Neural progenitor cell (in vitro differentiated cells): Measurements from ENCODE around the gene ZGPAT. TPM values are rescaled to one million over a fixed set of nuclear protein-coding genes. Genes with fewer than 3 reads are reported as not detected.
A peak's percentile ranks its signal among the peaks of the same experiment; 100 is the strongest.

ENCODE experiments used
- DNase-seq: peaks from one replicate; pipeline ENCODE4 v3.0.0-alpha.2; 2016; ENCODE audit warnings: low spot score
- H2AFZ ChIP-seq: fragments of 200-600 bp; sonication (generic); replicated peaks from 2 replicates; pipeline ENCODE4 v1.6.1; 2016; ENCODE audit warnings: antibody characterized with exemption
- H3F3A ChIP-seq: fragments of 200-600 bp; sonication (generic); 2 replicates; pipeline ENCODE4 v1.6.1; 2016; ENCODE audit warnings: antibody characterized with exemption, low read depth
- H3K27ac ChIP-seq: fragments of 200-600 bp; sonication (generic); 2 replicates; pipeline ENCODE4 v1.5.1; 2016; ENCODE audit warnings: mild to moderate bottlenecking
- H3K27me3 ChIP-seq: fragments of 200-600 bp; sonication (generic); 2 replicates; pipeline ENCODE4 v1.6.1; 2016; ENCODE audit warnings: mild to moderate bottlenecking, moderate library complexity
- H3K36me3 ChIP-seq: fragments of 200-600 bp; sonication (generic); 2 replicates; pipeline ENCODE4 v1.5.1; 2016
- H3K4me1 ChIP-seq: fragments of 200-600 bp; sonication (generic); 2 replicates; pipeline ENCODE4 v1.6.1; 2016; ENCODE audit warnings: mixed run types
- H3K4me2 ChIP-seq: fragments of 200-600 bp; sonication (generic); 2 replicates; pipeline ENCODE4 v1.6.1; 2016
- H3K4me3 ChIP-seq: fragments of 200-600 bp; sonication (generic); 2 replicates; pipeline ENCODE4 v1.5.1; 2016
- H3K79me2 ChIP-seq: fragments of 200-600 bp; sonication (generic); 2 replicates; pipeline ENCODE4 v1.6.1; 2016; ENCODE audit warnings: low read depth
- H3K9ac ChIP-seq: fragments of 200-600 bp; sonication (generic); 2 replicates; pipeline ENCODE4 v1.6.1; 2016
- H3K9me3 ChIP-seq: fragments of 200-600 bp; sonication (generic); 2 replicates; pipeline ENCODE4 v1.5.1; 2016; ENCODE audit warnings: low read depth
- H4K20me1 ChIP-seq: fragments of 200-600 bp; sonication (generic); 2 replicates; pipeline ENCODE4 v1.6.1; 2016; ENCODE audit warnings: low read depth
- H3K27ac Mint-ChIP-seq: 3 replicates; pipeline ENCODE4 v1.8.0; 2021; ENCODE audit warnings: mixed read lengths
- H3K27me3 Mint-ChIP-seq: 2 replicates; pipeline ENCODE4 v1.8.0; 2022; ENCODE audit warnings: low read depth, mild to moderate bottlenecking, inconsistent platforms, moderate library complexity, mixed read lengths; ENCODE audit not compliant: insufficient read depth
- H3K36me3 Mint-ChIP-seq: 3 replicates; pipeline ENCODE4 v1.8.0; 2021; ENCODE audit warnings: mixed read lengths
- H3K4me1 Mint-ChIP-seq: 3 replicates; pipeline ENCODE4 v1.8.0; 2021; ENCODE audit warnings: mixed read lengths
- H3K4me3 Mint-ChIP-seq: 3 replicates; pipeline ENCODE4 v1.8.0; 2021; ENCODE audit warnings: mild to moderate bottlenecking, moderate library complexity, mixed read lengths
- H3K9me3 Mint-ChIP-seq: 3 replicates; pipeline ENCODE4 v1.8.0; 2020; ENCODE audit warnings: mixed read lengths
- EZH2 ChIP-seq: fragments of 200-600 bp; sonication (generic); IDR thresholded peaks from 2 replicates; pipeline ENCODE4 v1.6.1; 2017; ENCODE audit warnings: antibody characterized with exemption, mild to moderate bottlenecking, moderate library complexity
- EZH2phosphoT487 ChIP-seq: fragments of 200-600 bp; sonication (generic); IDR thresholded peaks from 2 replicates; pipeline ENCODE4 v1.6.1; 2017; ENCODE audit warnings: antibody characterized with exemption
- total RNA-seq: library from RNA; depleted of rRNA; stranded (reverse); fragments of >200 nt; gene quantifications from 2 replicates; pipeline ENCODE4 v1.2.3, GENCODE V29; 2015; ENCODE audit warnings: low replicate concordance
- TF ChIP-seq, protein P1 (sequence below): fragments of 200-600 bp; sonication (generic); IDR thresholded peaks from 2 replicates; pipeline ENCODE4 v1.5.1; 2017; ENCODE audit warnings: antibody characterized with exemption, mild to moderate bottlenecking

The ZGPAT gene
- total RNA-seq, 1 donor from 2014 or later, result 8.2 TPM

DNA sequence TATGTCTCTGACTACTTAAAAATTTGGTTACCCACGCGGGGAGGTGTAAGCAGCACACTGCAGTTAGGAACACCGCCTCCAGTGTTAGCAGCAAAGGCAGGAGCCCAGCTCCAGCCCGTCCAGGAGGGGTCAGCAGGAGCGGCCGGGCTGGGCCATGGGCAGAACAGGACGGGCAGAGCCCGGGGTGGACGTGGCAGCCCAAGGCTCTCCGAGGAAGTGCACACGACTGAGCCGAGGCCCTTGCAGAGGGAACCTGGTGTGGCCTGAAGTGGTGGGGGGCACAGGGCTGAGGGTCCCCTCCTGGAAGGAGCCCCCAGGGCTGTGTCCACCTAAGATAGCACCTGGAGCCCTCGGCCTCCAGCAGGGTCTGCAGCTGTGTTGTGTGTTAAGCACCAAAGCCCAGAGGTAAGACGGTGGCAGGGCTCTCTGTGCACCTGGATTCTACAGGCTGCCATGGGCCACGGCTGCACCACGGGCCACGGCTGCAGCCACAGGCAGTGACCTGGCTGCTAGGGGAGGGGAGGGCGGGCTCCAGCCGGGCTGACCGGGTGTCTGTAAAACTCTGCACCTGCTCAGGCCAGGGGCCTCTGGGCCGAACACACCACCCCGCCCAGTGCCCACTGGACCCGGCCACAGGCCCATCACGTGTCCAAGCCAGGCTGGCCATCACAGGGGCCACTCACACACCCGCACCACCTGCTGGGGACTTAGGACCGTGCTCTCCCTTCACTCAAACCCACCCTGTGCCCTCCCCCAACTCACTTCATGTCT lies 38.3 kb downstream of the ZGPAT start:
- H3K4me1 Mint-ChIP-seq, result peaks cover 4% of the 10 kb centered on the region
- Histone ChIP-seq H3K27me3 (no peaks in the 10 kb centered on the region), H3K9me3 (no peaks in the 10 kb centered on the region), H3K4me1 (peaks cover 6% of the 10 kb centered on the region), H3K27ac (peak overlapping the region; percentile 31), H3F3A (peaks cover 16% of the 10 kb centered on the region), H3K79me2 (peaks cover 7% of the 10 kb centered on the region), H4K20me1 (peaks cover 8% of the 10 kb centered on the region), H3K4me2 (no peak overlapping the region), H3K36me3 (no peaks in the 10 kb centered on the region), H2AFZ (no peak overlapping the region), H3K9ac (no peak overlapping the region), H3K4me3 (no peak overlapping the region)
- TF ChIP-seq, protein P1, sequence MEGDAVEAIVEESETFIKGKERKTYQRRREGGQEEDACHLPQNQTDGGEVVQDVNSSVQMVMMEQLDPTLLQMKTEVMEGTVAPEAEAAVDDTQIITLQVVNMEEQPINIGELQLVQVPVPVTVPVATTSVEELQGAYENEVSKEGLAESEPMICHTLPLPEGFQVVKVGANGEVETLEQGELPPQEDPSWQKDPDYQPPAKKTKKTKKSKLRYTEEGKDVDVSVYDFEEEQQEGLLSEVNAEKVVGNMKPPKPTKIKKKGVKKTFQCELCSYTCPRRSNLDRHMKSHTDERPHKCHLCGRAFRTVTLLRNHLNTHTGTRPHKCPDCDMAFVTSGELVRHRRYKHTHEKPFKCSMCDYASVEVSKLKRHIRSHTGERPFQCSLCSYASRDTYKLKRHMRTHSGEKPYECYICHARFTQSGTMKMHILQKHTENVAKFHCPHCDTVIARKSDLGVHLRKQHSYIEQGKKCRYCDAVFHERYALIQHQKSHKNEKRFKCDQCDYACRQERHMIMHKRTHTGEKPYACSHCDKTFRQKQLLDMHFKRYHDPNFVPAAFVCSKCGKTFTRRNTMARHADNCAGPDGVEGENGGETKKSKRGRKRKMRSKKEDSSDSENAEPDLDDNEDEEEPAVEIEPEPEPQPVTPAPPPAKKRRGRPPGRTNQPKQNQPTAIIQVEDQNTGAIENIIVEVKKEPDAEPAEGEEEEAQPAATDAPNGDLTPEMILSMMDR, result no peak
- TF ChIP-seq EZH2phosphoT487 (no peak), EZH2 (no peak)
- peaks cover 9% of the 10 kb centered on the region for H3K27me3 Mint-ChIP-seq
- peak overlapping the region; percentile 75 for H3K4me3 Mint-ChIP-seq
- no peak for DNase-seq
- H3K27ac Mint-ChIP-seq, result peak overlapping the region; percentile 97
- H3K36me3 Mint-ChIP-seq, result peaks cover 4% of the 10 kb centered on the region
- no peaks in the 10 kb centered on the region for H3K9me3 Mint-ChIP-seq

DNA sequence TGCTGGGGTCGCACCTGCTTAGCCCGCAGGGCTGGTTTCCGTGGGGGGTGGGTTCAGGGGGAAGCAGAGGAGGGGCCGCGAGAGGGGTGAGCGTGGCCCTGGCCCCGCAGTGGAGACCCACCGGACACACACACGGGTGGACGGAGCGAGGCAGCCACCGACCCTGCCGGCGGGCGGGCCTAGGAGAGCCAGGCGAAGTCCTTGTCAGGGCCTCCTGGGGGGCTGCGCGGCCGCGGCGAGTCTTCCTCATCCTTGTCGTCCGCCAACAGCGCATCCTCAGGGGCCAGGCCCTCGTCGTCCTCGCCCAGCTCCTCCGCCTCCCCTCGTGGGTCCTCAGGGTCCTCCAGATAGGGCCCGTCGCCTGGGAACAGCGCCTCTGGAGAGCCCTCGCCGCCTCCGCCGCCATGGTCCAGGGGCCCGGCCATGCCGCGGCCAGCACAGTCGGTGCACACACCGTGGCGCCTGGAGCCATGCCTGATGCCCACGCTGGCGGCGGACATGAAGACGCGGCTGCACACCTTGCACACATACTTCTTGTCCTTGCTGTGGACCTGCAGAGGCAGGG lies 39.0 kb downstream of the ZGPAT start:
- no peaks in the 10 kb centered on the region for H3K4me1 ChIP-seq
- H3K4me1 Mint-ChIP-seq, result peaks cover 6% of the 10 kb centered on the region
- TF ChIP-seq EZH2phosphoT487 (no peak), EZH2 (no peak)
- TF ChIP-seq, protein P1, result no peak
- peaks cover 2% of the 10 kb centered on the region for H4K20me1 ChIP-seq
- no peak overlapping the region for H2AFZ ChIP-seq
- no peak overlapping the region for H3K27ac Mint-ChIP-seq
- H3K79me2 ChIP-seq, result peaks cover under 1% of the 10 kb centered on the region
- H3K27me3 Mint-ChIP-seq, result peaks cover 9% of the 10 kb centered on the region
- no peaks in the 10 kb centered on the region for H3K27me3 ChIP-seq
- peaks cover 13% of the 10 kb centered on the region for H3F3A ChIP-seq
- no peak overlapping the region for H3K27ac ChIP-seq
- no peak overlapping the region for H3K4me3 Mint-ChIP-seq
- H3K36me3 ChIP-seq, result no peaks in the 10 kb centered on the region
- H3K36me3 Mint-ChIP-seq, result peaks cover 4% of the 10 kb centered on the region
- no peaks in the 10 kb centered on the region for H3K9me3 ChIP-seq
- no peak for DNase-seq
- H3K9ac ChIP-seq, result no peak overlapping the region
- H3K4me2 ChIP-seq, result no peak overlapping the region
- no peaks in the 10 kb centered on the region for H3K9me3 Mint-ChIP-seq
- no peak overlapping the region for H3K4me3 ChIP-seq

DNA sequence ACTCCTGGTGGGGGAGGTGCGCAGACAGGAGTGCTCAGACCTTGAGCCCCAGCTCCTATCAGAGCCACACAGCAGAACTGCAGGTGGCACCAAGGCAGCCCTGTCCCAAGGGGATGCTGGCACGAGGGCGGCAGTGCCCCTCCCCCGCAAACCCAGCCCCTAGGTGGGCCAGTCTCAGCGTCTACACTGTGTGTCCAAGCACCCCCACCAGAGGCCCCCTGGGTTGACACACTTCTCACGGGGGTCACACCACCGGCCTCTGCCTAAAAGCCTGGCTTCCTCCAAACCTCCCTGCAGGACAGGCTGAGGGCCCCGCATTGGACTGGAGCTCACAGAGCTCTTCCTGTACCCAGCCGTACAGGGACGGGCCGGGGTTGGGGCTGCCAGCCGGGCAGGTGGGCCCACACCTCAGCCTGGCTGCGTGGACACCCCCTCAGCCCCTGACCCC lies 39.8 kb downstream of the ZGPAT start:
- H2AFZ ChIP-seq, result no peak overlapping the region
- no peak overlapping the region for H3K4me2 ChIP-seq
- H3K4me1 Mint-ChIP-seq, result peaks cover 7% of the 10 kb centered on the region
- H3K9me3 ChIP-seq, result no peaks in the 10 kb centered on the region
- no peaks in the 10 kb centered on the region for H3K27me3 ChIP-seq
- peaks cover 13% of the 10 kb centered on the region for H3F3A ChIP-seq
- no peak overlapping the region for H3K27ac ChIP-seq
- TF ChIP-seq, protein P1, result no peak
- TF ChIP-seq EZH2 (no peak), EZH2phosphoT487 (no peak)
- H3K79me2 ChIP-seq, result no peaks in the 10 kb centered on the region
- peaks cover 9% of the 10 kb centered on the region for H3K27me3 Mint-ChIP-seq
- no peak for DNase-seq
- no peaks in the 10 kb centered on the region for H3K9me3 Mint-ChIP-seq
- H3K36me3 ChIP-seq, result no peaks in the 10 kb centered on the region
- H4K20me1 ChIP-seq, result no peaks in the 10 kb centered on the region
- H3K4me1 ChIP-seq, result no peaks in the 10 kb centered on the region
- H3K4me3 ChIP-seq, result no peak overlapping the region
- H3K36me3 Mint-ChIP-seq, result peaks cover 4% of the 10 kb centered on the region
- no peak overlapping the region for H3K27ac Mint-ChIP-seq
- no peak overlapping the region for H3K9ac ChIP-seq
- no peak overlapping the region for H3K4me3 Mint-ChIP-seq
